ENCODE data around the gene UNC5B. TPM values are rescaled to one million over a fixed set of nuclear protein-coding genes. Genes with fewer than 3 reads are reported as not detected.

Gene UNC5B
- total RNA-seq, 4 donors from 2014 or later: 3.9 to 7.1 (median 5.7) TPM

DNA sequence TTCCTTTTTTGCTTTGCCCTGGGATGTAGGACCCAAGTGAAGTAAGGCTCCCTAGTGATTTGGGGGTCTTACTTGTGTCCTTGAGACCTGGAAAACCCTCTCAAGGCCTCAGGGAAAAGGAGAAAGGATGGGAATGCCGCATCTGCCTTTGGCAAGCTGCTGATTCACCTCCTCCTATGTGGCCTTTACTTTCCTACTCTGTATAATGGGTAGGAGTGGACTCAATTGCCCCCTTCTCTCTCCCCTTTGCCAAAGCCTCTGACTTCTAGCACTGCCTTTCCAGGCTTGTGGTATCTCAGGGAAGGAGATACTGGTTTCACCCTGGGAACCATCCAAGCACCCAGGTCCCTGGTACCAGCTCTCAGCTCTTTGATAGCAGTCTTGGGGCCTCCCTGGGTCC lies 35.4 kb downstream of the UNC5B start:
- no peak for TF ChIP-seq CTCF (IDR thresholded peaks at IDR 0.05)
- Histone ChIP-seq H3K9me3 (no peaks in the 10 kb centered on the region), H3K27ac (no peak overlapping the region)

DNA sequence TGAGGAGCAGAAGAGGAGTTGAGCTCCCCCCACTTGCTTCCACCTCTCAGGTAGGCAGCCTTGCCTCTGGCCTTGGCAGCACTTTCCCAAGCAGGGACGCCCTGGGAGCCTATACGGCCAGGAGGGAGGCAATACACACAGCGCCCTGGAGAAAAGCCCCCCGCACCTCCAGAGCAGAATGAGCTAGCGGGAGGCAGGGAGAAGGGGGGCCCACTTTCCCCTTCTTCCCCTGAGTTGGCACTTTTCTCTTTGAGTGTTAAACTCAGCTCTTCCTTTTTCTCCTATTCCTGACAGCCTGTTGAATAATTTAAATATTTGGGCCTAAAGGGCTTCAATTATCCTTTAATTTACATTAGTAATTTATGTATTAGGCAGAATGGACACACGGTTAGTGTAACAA lies 35.8 kb downstream of the UNC5B start:
- H3K27ac ChIP-seq: no peak overlapping the region
- TF ChIP-seq CTCF (IDR thresholded peaks at IDR 0.05): no peak
- no peak for TF ChIP-seq POLR2A (IDR thresholded peaks at IDR 0.05)
- no peaks in the 10 kb centered on the region for H3K27me3 ChIP-seq
- no peaks in the 10 kb centered on the region for H3K9me3 ChIP-seq
- no peaks in the 10 kb centered on the region for H3K36me3 ChIP-seq
- no peak overlapping the region for H3K4me3 ChIP-seq (replicated peaks in 1 of 3)
- 88% methylated on average over 6 of the region's 6 CpGs for WGBS, 2 donors
- H3K4me1 ChIP-seq: peaks cover 9 to 27% of the 10 kb centered on the region in 2 donors
- no peak for DNase-seq
- intact Hi-C loops (cut with DNase I): no loop called here

More for the DNA sequence above, 35.4 kb downstream of the UNC5B start:
- Histone ChIP-seq H3K4me1 (peaks cover 9 to 30% of the 10 kb centered on the region in 2 donors), H3K36me3 (no peaks in the 10 kb centered on the region), H3K27me3 (no peaks in the 10 kb centered on the region), H3K4me3 (replicated peaks in 1 of 3) (no peak overlapping the region)
- 93 to 100% methylated on average over 1 of the region's 1 CpG for WGBS, 2 donors
- intact Hi-C loops (cut with DNase I): no loop called here
- DNase-seq: no peak

- WGBS, 2 donors: 84 to 94% methylated on average over 6 to 7 of the region's 7 CpGs
- Histone ChIP-seq H3K27ac (no peak overlapping the region), H3K36me3 (no peaks in the 10 kb centered on the region), H3K27me3 (no peaks in the 10 kb centered on the region), H3K4me1 (peaks cover 9 to 15% of the 10 kb centered on the region in 2 donors), H3K4me3 (replicated peaks in 1 of 3) (no peak overlapping the region), H3K9me3 (no peaks in the 10 kb centered on the region)
- no peak for DNase-seq
- intact Hi-C loops (cut with DNase I): no loop called here
- TF ChIP-seq POLR2A (IDR thresholded peaks at IDR 0.05) (no peak), CTCF (IDR thresholded peaks at IDR 0.05) (no peak)
Observed at GRCh38 chr10:71249996-71250395, 37.6 kb downstream of the UNC5B start.

DNA sequence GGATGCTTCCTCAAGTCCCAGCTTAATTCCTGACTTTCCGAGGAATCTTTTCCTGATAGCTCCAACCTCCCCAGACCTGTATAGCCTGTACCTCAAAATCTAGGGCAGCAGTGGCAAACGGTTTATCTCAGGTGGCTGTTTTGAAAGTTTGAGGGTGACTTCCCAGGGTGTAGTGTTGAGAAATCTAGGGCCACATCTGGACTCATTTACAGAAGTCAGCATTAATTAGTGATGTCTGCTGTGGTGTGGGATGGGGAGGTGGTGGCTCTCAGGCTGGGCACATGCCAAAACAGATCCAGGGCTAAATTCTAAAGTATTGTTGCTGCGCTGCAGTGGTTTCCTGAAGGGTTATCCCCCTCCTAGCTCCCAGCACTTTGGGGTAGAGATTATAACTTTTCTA lies 38.0 kb downstream of the UNC5B start:
- TF ChIP-seq CTCF (IDR thresholded peaks at IDR 0.05) (no peak), POLR2A (IDR thresholded peaks at IDR 0.05) (no peak)
- 91 to 94% methylated on average over 3 of the region's 3 CpGs for WGBS, 2 donors
- Histone ChIP-seq H3K36me3 (no peaks in the 10 kb centered on the region), H3K4me1 (peaks cover 9 to 11% of the 10 kb centered on the region in 2 donors), H3K9me3 (no peaks in the 10 kb centered on the region), H3K27ac (no peak overlapping the region), H3K4me3 (replicated peaks in 1 of 3) (no peak overlapping the region), H3K27me3 (no peaks in the 10 kb centered on the region)
- DNase-seq: no peak
- intact Hi-C loops (cut with DNase I): no loop called here

DNA sequence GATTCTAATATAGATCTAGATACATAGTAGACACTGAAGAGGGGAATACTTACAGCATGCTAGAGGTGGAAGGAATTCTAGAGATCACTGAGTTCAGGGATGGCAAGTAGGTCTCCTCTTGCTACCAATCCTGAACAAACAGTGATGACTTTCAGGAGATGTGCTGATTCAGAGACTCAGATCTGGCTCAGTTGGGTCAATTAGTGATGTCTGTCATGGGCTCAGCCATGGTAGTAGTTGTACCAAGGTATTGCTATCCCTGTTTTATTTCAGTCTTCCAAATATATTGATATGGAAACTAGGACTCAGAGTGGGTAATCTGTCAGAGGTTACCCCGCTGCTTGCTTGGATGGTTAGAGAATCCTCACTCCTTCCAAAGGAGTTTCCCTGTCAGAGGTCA lies 38.5 kb downstream of the UNC5B start:
- 100% methylated on average over 1 of the region's 1 CpG for WGBS, 2 donors
- no peak for DNase-seq
- Histone ChIP-seq H3K4me3 (replicated peaks in 1 of 3) (no peak overlapping the region), H3K27ac (no peak overlapping the region), H3K36me3 (no peaks in the 10 kb centered on the region), H3K27me3 (no peaks in the 10 kb centered on the region), H3K4me1 (peaks cover 9 to 14% of the 10 kb centered on the region in 2 donors), H3K9me3 (no peaks in the 10 kb centered on the region)
- no peak for TF ChIP-seq CTCF (IDR thresholded peaks at IDR 0.05)
- no peak for TF ChIP-seq POLR2A (IDR thresholded peaks at IDR 0.05)
- intact Hi-C loops (cut with DNase I): no loop called here

Data from thyroid gland (tissue), 4 donors.